C4-2B (cell line): ENCODE measurements around the gene RASGRF2.

Experiments
- ZFX ChIP-seq: fragments of 450-650 bp; IDR thresholded peaks from 2 replicates; pipeline ENCODE4 v1.6.1; 2017
- TF ChIP-seq, protein P1 (sequence below): fragments of 450-650 bp; conservative IDR thresholded peaks from 2 replicates; pipeline ENCODE4 v1.5.1; 2017; ENCODE audit warnings: mild to moderate bottlenecking

DNA sequence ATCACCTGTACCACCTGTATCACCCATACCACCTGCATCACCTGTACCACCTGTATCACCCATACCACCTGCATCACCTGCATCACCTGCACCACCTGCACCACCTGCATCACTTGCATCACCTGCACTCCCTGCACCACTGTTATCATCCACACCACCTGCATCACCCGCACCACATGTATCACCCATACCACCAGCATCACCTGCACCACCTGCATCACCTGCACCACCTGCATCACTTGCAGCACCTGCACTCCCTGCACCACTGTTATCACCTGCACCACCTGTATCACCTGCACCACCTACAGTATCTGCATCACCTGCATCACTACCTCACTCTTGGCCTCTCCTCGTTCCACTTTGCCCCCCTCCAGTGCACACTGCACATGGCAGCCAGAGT lies 209.8 kb downstream of the RASGRF2 start:
- TF ChIP-seq, protein P1, sequence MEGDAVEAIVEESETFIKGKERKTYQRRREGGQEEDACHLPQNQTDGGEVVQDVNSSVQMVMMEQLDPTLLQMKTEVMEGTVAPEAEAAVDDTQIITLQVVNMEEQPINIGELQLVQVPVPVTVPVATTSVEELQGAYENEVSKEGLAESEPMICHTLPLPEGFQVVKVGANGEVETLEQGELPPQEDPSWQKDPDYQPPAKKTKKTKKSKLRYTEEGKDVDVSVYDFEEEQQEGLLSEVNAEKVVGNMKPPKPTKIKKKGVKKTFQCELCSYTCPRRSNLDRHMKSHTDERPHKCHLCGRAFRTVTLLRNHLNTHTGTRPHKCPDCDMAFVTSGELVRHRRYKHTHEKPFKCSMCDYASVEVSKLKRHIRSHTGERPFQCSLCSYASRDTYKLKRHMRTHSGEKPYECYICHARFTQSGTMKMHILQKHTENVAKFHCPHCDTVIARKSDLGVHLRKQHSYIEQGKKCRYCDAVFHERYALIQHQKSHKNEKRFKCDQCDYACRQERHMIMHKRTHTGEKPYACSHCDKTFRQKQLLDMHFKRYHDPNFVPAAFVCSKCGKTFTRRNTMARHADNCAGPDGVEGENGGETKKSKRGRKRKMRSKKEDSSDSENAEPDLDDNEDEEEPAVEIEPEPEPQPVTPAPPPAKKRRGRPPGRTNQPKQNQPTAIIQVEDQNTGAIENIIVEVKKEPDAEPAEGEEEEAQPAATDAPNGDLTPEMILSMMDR: no peak
- TF ChIP-seq ZFX: no peak
